HT-29 (cell line): Measurements from ENCODE around the gene FKBP1A. TPM values are rescaled to one million over a fixed set of nuclear protein-coding genes. Genes with fewer than 3 reads are reported as not detected.
"Not testable (repeated sequence)": the region's sequence is repeated elsewhere in the genome, so short reads cannot be mapped to it uniquely, and the experiment has no call there.

Experiments
- DNase-seq: peaks from one replicate; pipeline ENCODE4 v3.0.0-alpha.2; 2015; ENCODE audit warnings: low spot score
- total RNA-seq: library from RNA; depleted of rRNA; stranded (reverse); fragments of >200 nt; shearing (Covaris generic); gene quantifications from 2 replicates; pipeline ENCODE4 v1.2.3, GENCODE V29; 2014

The FKBP1A gene
- total RNA-seq, 1 experiment from 2014 or later, result 86.3 TPM

- DNase-seq, result no peak
Observed at GRCh38 chr20:1417273-1417672, 24.4 kb upstream of the FKBP1A start.

GRCh38 chr20:1415667-1416468, 23.0 kb upstream of the FKBP1A start:
- DNase-seq, result peak; percentile 91

GRCh38 chr20:1414982-1415381, 22.1 kb upstream of the FKBP1A start:
- no peak for DNase-seq

GRCh38 chr20:1405801-1406200, 12.9 kb upstream of the FKBP1A start:
- no peak for DNase-seq

- DNase-seq, result no peak
Observed at GRCh38 chr20:1403624-1404023, 10.8 kb upstream of the FKBP1A start.

- no peak for DNase-seq
Observed at GRCh38 chr20:1402149-1402548, 9.3 kb upstream of the FKBP1A start.

- DNase-seq, result no peak
Observed at GRCh38 chr20:1401451-1401907, 8.6 kb upstream of the FKBP1A start.

- DNase-seq, result peak; percentile 91
Observed at GRCh38 chr20:1399678-1400366, 7.0 kb upstream of the FKBP1A start.

GRCh38 chr20:1398185-1398584, 5.3 kb upstream of the FKBP1A start:
- not testable (repeated sequence) for DNase-seq

GRCh38 chr20:1397710-1398109, 4.9 kb upstream of the FKBP1A start:
- DNase-seq, result no peak

- DNase-seq, result no peak
Observed at GRCh38 chr20:1396702-1397101, 3.8 kb upstream of the FKBP1A start.

GRCh38 chr20:1396264-1396663, 3.4 kb upstream of the FKBP1A start:
- DNase-seq, result no peak

- no peak for DNase-seq
Observed at GRCh38 chr20:1394686-1395085, 1.8 kb upstream of the FKBP1A start.

- DNase-seq, result no peak
Observed at GRCh38 chr20:1393507-1393882, 641 bp upstream of the FKBP1A start.

- no peak for DNase-seq
Observed at GRCh38 chr20:1392443-1392692, 486 bp downstream of the FKBP1A start.

GRCh38 chr20:1391640-1392442, 1.0 kb downstream of the FKBP1A start:
- peak; percentile 24 for DNase-seq

- no peak for DNase-seq
Observed at GRCh38 chr20:1390581-1391403, 2.1 kb downstream of the FKBP1A start.

GRCh38 chr20:1389703-1390580, 2.9 kb downstream of the FKBP1A start:
- DNase-seq, result no peak

- no peak for DNase-seq
Observed at GRCh38 chr20:1388741-1389483, 3.9 kb downstream of the FKBP1A start.

GRCh38 chr20:1388253-1388652, 4.6 kb downstream of the FKBP1A start:
- DNase-seq, result no peak
